SK-N-DZ (cell line): ENCODE results near the gene GRID2.
A peak's percentile ranks its signal among the peaks of the same experiment; 100 is the strongest.

ENCODE experiments used
- DNase-seq: peaks from one replicate; pipeline ENCODE4 v3.0.0-alpha.2; 2015; ENCODE audit warnings: low spot score

GRID2 gene

DNA sequence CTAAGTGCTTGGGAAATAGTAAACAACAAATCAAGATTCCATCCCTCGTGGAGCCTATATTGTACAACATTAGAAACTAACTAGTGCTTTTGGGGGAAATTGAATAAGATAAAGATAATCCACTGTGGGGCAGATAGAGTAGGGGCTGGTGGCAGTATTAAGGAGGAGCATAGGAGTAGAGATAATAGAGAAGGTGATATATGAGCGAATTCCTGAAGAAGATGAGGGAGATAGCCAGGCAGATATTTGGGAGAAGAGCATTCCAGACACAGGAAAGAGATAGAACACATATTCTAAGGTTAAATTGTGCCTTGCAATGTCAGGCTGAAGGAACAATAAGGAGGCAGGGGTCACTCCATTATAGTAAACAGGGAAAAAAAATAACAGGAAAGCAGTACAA is 218.2 kb downstream of the GRID2 start:
- DNase-seq: no peak

DNA sequence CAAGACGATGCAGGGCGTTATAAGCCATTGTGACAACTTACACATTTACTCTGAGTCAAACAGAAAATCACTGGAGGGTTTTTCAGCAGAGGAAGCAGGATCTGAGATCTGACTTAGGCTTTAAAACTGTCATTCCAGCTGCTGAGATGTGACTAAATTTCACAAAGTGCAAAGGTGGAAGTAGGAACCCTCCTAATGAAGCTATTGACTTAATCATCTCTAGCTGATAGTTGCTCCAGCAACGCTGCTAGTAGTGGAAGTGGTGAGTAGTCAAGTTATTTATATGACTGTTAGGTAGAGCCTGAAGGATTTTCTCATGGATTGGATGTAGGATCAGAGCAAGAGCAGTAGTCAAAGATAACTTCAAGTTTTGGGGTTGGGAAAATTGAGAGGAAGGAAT is 218.6 kb downstream of the GRID2 start:
- no peak for DNase-seq

DNA sequence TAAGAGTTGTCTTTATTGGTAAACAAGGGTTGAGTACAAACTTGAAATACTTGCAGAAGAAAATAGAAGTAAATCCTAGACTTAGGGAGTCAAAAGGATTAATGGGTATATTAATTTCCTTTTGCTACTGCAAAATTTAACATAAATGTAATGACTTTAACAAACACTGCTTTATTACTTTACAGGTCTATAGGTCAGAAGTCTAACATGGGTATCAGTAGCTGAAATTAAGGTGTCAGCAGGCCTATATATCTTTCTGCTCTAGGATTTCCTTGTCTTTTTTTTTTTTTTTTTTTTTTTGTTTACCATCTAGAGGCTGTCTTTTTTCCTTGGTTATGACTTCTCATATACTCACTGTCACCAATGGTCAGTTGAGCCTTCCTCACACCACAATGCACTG is 220.4 kb downstream of the GRID2 start:
- no peak for DNase-seq

DNA sequence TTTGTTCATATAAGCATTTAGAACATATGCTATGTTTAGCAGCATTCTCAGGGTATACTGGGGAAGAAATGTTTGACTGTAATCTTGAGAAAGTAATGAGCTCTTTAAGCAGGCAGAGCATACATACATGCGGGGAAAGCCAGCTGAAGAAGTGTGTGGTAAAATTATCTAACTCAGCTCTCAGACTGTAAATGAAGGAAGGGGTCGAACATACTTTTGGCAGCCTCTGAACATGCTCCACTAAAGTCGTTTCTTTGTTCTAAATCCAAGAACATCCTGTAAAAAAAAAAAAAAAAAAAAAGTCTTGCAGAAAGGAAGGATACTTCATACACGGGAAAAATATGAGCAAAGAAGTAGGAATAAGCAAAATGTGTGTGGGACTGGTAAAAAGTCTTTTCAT is 224.8 kb downstream of the GRID2 start:
- DNase-seq: no peak

DNA sequence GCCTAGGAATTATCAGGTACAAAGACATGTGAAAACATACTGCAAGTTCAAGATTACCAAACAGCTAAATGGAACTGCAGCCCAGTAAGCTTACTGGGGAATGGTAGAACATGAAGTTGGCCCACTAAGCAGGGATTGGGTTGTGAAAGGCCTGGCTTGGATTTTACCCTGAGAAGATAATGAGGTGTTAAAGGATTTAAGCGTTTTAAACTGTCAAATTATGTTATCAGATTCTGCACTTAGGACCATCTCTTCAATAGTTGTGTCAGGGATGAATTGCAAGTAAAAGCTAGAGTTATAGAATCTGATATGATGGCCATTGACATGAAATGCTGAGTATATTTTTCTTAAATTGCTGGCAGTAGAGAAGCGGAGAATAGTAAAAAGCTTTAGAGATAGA is 225.7 kb downstream of the GRID2 start:
- peak; percentile 8 for DNase-seq

DNA sequence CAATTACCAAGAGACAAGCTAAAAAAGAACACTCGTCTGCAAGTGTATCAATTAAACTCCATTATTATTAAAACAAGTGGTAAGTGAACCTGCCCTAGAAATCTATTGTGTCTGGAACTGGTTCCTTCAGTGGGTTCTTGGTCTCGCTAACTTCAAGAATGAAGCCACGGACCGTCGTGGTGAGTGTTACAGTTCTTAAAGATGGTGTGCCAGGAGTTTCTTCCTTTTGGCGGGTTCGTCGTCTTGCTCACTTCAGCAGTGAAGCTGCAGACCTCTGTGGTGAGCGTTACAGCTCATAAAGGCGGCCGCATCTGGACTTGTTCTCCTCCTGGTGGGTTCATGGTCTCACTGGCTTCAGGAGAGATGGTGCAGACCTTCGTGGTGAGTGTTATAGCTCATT is 231.8 kb downstream of the GRID2 start:
- DNase-seq: peak; percentile 76

DNA sequence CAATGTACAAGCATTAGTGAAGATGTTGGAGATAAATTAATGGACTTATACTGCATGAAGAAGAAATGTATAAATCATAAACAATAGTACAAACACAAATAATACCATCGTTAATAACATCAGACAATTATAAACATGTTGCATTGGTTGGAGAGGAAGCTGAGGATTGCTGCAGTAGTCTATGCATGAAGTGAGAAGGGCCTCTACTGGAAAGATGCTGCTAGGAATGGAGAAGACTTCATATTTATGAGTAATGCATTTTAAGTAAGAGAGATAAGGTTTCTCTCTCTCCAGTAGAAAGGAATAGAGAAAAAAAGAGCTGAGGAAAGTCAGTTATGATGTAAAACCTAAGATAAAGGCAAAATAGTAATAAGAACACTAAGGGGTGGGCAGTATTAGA is 247.8 kb downstream of the GRID2 start:
- DNase-seq: no peak

DNA sequence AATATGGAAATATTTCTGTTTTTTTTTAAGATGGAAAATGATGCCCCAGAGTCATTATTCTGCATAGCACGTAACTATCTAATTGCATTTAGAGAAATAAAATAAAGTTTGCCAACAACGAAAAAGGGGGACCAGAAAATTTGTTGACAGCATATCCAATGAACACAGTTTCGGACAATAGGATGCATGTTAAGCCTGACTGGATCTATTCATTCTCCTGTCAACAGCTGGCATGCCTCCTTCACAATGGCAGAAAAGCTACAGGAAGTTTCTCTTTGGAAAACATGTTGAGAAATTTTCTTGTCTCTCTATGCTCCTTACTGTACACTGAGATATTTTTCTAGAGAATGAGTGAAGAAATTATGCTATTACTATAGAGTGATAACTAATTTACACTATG is 262.5 kb downstream of the GRID2 start:
- no peak for DNase-seq

DNA sequence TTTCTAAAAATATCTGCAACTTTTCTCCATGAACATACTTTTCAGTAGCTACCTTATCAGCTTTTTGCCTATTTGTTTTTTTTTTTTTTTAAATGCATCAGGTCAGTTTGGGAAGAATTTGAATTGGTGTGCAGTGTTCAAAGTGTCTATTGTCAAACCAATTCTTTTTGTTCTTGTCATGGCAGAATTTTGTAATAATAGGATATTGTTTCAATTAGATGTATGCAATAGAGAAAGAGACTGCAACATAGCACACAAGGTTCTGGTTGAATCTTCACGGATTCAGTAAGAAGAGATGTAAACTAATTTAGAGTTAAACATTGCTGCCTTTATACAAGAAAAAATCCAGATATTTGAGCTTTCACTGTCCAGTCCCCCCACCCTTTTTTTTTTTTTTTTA is 277.1 kb downstream of the GRID2 start:
- DNase-seq: no peak

DNA sequence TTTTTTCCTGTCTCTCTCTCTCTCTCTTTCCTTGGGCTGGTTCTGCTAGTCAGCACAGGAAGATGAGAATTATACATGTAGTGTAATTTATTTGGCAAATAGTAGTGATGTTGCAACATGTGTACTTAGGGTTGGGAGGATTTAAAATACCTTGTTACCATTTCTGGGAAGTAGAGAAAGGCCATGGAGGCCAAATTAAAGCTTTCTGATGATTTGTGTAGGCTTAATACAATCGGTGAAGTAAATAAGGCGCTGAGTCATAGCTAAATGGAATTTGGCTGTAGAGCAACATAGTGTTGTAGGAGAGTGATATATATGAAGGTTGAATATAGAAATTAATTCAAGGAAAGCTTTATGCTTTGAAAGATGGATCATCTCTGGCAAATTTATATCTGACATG is 295.3 kb downstream of the GRID2 start:
- no peak for DNase-seq

DNA sequence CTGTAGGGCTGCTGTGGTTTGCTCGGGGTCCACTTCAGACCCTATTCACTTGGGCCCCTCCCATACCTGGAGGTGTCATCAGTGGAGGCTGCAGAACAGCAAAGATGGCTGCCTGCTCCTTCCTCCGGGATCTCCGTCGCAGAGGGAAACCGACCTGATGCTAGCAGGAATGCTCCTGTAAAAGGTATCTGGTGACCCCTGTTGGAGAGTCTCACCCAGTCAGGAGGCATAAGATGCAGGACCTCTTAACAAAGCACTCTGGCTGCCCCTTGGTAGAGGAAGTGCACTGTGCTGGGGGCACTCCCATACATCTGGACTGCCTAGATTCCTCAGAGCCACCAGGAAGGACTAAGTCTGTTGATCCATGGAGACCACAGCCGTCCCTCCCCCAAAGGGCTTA is 296.9 kb downstream of the GRID2 start:
- peak; percentile 3 for DNase-seq

DNA sequence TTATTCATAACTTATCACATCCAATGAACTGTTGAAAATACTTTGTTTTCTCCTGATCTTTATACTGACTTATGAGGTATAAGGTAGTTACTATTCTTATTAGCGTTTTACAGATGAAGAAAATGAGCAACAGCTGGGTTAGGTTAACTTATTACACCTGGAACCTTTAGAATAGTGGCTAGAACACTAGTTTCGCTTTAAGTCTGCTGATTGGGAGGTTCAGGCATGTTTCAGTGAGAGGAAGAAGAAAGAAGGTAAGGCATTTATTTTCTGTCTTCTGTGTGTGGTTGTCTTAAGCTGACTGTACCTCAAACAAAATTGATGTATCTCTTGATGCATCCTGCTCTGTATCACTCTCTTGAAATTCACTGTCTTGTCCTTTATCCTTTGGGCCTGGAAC is 302.5 kb downstream of the GRID2 start:
- DNase-seq: no peak

DNA sequence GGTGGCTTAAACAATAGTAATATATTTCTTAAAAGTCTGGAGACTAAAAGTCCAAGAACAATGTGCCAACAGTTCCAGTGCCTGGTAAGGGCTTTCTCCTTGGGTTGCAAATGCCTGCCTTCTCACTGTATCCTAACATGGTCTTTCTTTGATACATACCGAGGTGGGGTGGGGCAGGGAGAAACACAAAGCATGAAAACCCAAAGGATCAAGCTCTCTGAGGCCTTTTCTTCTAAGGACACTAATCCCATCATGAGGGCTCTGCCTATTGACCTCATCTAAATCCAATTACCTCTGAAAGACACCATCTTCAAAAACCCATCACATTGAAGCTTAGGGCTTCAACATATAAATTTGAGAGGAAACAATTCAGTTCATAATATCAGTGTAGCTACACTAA is 311.3 kb downstream of the GRID2 start:
- DNase-seq: no peak

DNA sequence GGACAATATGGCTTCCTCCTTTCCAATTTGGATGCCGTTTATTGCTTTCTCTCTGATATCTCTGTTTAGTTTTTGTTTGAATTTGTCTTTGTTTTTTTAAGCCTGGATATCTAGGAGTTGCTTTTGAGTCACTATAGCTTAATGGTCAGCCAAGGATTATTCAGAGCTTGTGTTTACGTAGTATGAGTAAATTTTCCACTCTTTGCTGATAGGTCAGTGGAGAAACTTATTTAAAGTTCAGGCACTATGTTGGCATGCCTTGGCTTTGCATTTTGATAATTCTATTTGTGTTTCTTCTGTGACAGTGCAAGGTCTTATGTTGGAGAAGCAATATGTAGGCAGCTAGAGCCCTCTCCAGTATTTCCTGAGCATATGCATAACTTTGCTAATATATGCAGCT is 315.2 kb downstream of the GRID2 start:
- DNase-seq: no peak

DNA sequence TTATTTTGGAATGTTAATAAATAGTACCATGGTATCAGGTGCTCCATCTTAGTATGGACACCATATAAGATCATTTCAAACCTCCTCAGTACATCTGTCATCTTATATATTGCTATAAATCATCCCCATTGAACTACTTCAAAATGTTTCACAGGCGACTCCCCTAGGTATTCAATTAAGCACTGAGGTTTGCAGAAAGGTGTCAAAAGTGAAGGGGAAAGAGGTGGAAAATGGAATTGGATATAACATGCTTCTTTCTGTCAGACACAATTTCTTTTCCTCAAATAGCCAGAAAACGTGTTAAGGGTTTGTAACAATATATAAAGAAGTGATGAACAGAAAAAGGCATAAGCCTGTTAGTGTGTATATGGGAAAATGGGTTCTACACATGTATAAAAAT is 325.5 kb downstream of the GRID2 start:
- DNase-seq: no peak

DNA sequence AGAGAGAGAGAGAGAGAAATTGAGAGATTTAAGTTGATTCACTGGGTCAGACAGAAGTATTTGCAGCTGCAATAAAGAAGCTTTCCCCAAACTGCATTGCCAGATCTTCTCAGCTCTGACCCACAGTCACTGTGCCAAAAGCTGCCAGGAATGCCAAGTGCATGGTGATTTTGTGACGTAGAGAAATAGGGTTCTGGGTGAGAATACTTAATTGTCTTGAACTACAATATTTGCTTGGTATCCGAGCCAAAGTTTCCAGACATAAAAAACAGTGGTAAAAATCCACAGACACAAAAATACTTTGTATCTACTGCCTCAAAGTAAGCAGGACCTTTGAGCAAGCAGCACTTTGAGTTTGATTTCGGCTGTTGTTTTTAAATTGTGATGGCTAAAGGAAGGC is 331.1 kb downstream of the GRID2 start:
- DNase-seq: no peak

DNA sequence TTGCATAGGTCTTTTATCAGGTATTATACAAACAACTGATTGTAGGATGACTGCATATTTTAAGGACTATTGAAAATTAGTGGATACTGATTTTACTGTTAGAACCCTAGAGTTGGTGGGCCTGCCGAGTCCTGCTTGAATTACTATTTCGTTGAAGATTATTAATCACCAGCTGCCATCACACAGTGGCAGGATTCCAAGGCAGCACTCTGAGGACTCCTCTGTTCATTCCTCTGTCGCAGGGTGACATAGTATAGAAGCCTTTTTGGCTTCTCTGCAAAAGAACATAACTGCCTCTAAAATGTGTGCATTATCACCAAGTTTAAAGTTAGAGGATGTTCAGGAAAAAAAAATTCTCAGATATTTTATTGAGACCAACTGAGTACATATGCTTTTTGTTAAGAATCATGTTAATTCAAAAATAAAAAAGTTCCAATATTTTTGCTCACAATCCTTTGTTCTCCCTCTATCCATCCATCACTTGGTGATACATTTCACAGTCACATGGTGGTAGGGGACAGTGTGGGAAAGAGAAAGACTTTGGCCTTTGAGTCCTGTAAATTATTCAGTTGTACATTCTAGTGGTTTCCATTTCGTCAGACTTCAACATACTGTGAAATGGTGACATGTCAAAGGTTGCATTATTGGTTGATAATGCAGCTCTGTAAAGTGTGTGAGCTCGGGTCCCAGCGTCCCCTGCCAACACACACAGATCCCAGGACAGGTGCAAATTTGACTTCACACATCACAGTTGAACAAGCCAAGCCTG is 332.5 kb downstream of the GRID2 start:
- no peak for DNase-seq

DNA sequence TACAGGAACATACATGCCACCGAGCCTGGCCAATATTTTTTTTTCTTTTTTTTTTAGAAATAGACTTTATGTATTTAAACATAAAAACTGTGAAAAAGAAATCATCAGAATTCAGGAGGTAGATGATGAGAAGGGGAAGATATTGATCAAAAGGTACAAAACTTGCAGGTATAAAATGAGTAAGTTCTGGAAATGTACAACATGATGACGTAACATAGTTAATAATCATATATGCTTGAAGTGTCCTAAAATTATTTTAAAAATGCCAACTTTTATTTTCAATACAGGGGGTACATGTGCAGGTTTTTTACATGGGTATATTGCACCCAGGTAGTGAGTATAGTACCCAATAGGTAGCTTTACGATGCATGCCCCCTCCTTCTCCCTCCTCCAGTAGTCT is 337.6 kb downstream of the GRID2 start:
- DNase-seq: no peak

DNA sequence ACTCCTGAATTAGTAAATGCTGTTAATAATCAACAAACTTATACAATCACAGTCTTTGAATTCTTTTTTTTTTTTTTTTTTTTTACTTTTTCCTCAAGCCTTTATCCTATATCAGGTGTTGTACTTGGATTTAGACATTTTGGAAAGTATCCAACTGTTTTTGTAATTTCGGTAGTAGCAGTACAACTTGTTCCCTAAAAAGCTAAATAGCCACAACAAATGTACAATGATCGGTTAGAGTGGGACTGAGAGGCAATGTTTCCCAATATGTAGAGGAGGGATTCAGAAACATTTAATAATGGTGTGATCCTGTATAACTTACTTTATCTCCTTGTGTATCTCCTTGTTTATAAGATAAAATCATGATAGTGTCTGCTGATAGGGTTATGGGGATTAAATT is 343.1 kb downstream of the GRID2 start:
- DNase-seq: no peak

DNA sequence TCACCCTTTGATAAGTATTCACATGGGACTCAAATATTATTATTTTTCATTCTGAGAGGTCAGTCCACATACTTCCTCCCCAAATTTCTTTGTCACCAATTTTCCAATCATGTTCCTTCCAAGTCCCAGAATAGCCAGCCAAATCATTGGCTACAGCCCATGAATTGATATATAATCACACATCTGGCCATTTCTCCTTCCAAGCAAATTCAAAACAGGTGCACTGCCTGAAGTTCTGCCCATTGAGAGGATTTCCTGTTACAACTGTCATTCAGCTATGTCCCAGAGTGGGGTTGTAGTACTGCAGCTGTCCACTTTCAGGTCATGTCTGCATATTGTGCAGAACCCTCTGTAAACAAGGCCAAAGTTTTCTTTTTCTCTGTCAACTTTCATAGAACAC is 347.8 kb downstream of the GRID2 start:
- DNase-seq: no peak

DNA sequence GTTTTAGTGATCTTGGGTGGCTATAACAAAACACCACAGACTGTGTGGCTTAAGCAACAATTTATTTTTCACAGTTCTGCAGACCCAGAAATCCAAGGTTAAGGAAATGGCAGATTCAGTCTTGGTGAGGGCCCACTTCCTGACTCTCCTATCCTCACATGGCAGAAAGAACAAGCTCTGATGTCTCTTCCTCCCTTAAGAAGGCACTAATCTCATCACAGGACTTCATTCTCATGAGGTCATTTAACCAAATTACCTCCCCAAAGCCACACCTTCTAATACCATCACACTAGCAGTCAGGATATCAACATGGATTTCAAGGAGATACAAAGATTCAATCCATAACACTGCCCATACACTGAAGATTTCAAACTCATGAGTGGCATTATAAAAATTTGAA is 350.3 kb downstream of the GRID2 start:
- no peak for DNase-seq

DNA sequence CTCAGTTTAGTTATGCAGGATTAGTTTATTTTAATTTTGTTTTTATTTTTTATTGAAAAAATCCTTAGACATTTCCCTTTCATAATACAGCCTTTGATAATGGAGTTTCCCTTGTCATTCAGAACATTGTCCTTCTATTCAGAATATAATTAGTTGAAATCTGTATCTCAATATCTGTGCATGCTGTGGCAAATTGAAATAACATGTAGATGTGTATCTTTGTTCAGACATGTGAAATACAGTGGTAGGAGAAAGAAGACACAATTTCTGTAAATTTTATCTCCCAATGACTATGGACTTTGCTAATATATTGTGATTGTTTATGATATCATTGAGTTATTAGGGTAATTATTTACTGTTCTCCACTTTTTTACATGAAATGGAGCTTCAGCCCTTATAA is 353.9 kb downstream of the GRID2 start:
- peak; percentile 9 for DNase-seq

DNA sequence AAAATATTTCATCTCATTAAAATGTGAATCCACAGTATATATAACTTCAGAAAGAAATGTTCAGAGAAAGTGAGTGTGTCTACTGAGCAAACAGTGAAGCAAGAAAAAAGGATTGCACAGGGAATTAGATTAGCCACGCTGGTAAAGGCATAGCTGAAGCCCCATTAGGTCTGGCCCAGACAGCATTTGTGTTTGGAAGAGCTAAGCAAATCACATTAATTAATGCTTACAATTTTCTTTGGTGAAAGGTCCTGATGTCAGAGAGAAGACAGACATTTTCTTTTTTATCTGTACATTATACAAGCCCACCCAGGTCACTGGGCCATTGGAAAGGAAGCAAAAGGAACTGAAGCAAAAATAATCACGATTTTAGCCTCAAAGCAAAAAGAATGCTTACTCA is 354.6 kb downstream of the GRID2 start:
- peak; percentile 81 for DNase-seq

DNA sequence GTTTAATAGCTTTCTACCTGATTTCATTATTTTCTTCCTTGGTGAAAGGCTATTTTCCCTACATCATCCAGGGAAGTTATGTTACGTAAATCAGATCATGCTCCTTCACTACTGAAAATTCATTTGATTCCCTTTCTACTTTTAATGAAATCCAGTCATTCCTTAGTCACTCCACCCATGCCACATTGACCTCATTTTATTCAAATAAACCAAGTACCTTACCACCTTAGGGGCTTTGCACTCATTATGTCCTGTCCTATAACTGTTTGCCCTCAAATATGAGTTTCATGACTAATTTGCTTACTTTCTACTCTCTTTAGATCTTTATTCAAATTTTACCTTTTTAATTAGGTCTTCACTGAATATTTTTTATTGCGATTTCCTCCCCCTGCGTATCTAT is 374.0 kb downstream of the GRID2 start:
- DNase-seq: no peak
